Gastroesophageal sphincter (tissue), 4 donors: ENCODE measurements around the gene SGO2. TPM values are rescaled to one million over a fixed set of nuclear protein-coding genes. Genes with fewer than 3 reads are reported as not detected.

Experiments
- ATAC-seq: fragments of 150-250 bp; one replicate; pipeline ENCODE4 v1.9.1; 2016; ENCODE audit warnings: mild to moderate bottlenecking, moderate library complexity
- H3K27ac ChIP-seq, 4 donors: fragments of 200-600 bp; sonication (generic) in 3 of 4; 1 replicate in 3 of 4; 2 replicates in 1 of 4; pipeline ENCODE4 v1.5.1; 2016 to 2019
- H3K27me3 ChIP-seq: fragments of 200-600 bp; sonication (generic); one replicate; pipeline ENCODE4 v1.5.1; 2019
- H3K36me3 ChIP-seq, 2 donors: fragments of 200-600 bp; sonication (generic); one replicate each; pipeline ENCODE4 v1.5.1; 2019; ENCODE audit warnings: control low read depth in 1 of 2
- H3K4me1 ChIP-seq, 3 donors: fragments of 200-600 bp; sonication (generic); 1 replicate in 2 of 3; 2 replicates in 1 of 3; pipeline ENCODE4 v1.5.1; 2016 to 2019; ENCODE audit warnings: control low read depth in 2 of 3
- H3K4me3 ChIP-seq, 2 donors: fragments of 200-600 bp; sonication (generic); one replicate each; pipeline ENCODE4 v1.5.1; 2019; ENCODE audit warnings: mild to moderate bottlenecking in 1 of 2, moderate library complexity in 1 of 2
- H3K9me3 ChIP-seq, 3 donors: fragments of 200-600 bp; sonication (generic); one replicate each; pipeline ENCODE4 v1.5.1; 2017 to 2019; ENCODE audit warnings: control low read depth in 2 of 3
- EP300 ChIP-seq: sonication (generic); formaldehyde crosslinking; IDR thresholded peaks from one replicate; pipeline ENCODE4 v1.6.1; 2017; ENCODE audit warnings: antibody characterized with exemption, mild to moderate bottlenecking
- POLR2A ChIP-seq, 2 donors: fragments of 450-650 bp; IDR thresholded peaks; one replicate each; pipeline ENCODE4 v1.6.1; 2017; ENCODE audit warnings: antibody characterized with exemption in 2 of 2, mild to moderate bottlenecking in 2 of 2, moderate library complexity in 1 of 2
- POLR2AphosphoS5 ChIP-seq: sonication (generic); formaldehyde crosslinking; IDR thresholded peaks from one replicate; pipeline ENCODE4 v1.6.1; 2017; ENCODE audit warnings: antibody characterized with exemption
- WGBS, 2 donors: methylation state at CpG; one replicate each; pipeline ENCODE4 v1.1.5; 2018; ENCODE audit warnings: low coverage in 1 of 2; 5-methylcytosine and 5-hydroxymethylcytosine counted together
- total RNA-seq, 4 donors: library from RNA; depleted of rRNA; stranded (reverse); fragments of >200 nt; gene quantifications; one replicate each; pipeline ENCODE4 v1.1.0, GENCODE V29; 2016
- TF ChIP-seq, protein P1 (sequence below), 4 experiments: fragments of 200-600 bp in 2 of 4; fragments of 450-650 bp in 2 of 4; sonication (generic) in 1 of 4; IDR thresholded peaks; one replicate each; pipeline ENCODE4 v1.5.1; 2017 to 2019; ENCODE audit warnings: antibody characterized with exemption in 4 of 4, mild to moderate bottlenecking in 2 of 4, moderate library complexity in 2 of 4

SGO2 gene
- total RNA-seq, 4 donors from 2014 or later = 0.62 to 1.8 (median 1.4) TPM

GRCh38 chr2:200592406-200593075 lies 66.5 kb downstream of the SGO2 start:
- Histone ChIP-seq H3K27me3 (no peaks in the 10 kb centered on the region), H3K4me1 (peaks cover 0 to 7% (median 0%) of the 10 kb centered on the region in 3 donors), H3K4me3 (no peak overlapping the region), H3K36me3 (peaks cover 0 to 29% of the 10 kb centered on the region in 2 donors), H3K27ac (no peak overlapping the region), H3K9me3 (no peaks in the 10 kb centered on the region)
- 36% methylated on average over 1 of the region's 1 CpG; no CpG with 5 or more reads in 1 of the 2 donors for WGBS, 2 donors
- no peak for ATAC-seq
- no peak for TF ChIP-seq POLR2AphosphoS5
- TF ChIP-seq, protein P1, sequence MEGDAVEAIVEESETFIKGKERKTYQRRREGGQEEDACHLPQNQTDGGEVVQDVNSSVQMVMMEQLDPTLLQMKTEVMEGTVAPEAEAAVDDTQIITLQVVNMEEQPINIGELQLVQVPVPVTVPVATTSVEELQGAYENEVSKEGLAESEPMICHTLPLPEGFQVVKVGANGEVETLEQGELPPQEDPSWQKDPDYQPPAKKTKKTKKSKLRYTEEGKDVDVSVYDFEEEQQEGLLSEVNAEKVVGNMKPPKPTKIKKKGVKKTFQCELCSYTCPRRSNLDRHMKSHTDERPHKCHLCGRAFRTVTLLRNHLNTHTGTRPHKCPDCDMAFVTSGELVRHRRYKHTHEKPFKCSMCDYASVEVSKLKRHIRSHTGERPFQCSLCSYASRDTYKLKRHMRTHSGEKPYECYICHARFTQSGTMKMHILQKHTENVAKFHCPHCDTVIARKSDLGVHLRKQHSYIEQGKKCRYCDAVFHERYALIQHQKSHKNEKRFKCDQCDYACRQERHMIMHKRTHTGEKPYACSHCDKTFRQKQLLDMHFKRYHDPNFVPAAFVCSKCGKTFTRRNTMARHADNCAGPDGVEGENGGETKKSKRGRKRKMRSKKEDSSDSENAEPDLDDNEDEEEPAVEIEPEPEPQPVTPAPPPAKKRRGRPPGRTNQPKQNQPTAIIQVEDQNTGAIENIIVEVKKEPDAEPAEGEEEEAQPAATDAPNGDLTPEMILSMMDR (IDR thresholded peaks at IDR 0.05) = no peak
- no peak for TF ChIP-seq POLR2A (IDR thresholded peaks at IDR 0.05)
- TF ChIP-seq EP300 = no peak

- no peak for ATAC-seq
- Histone ChIP-seq H3K27ac (no peak overlapping the region), H3K9me3 (no peaks in the 10 kb centered on the region), H3K36me3 (peaks cover 0 to 40% of the 10 kb centered on the region in 2 donors), H3K4me3 (no peak overlapping the region), H3K27me3 (no peaks in the 10 kb centered on the region), H3K4me1 (peaks cover 0 to 7% (median 0%) of the 10 kb centered on the region in 3 donors)
- no peak for TF ChIP-seq POLR2AphosphoS5
- TF ChIP-seq, protein P1 (IDR thresholded peaks at IDR 0.05) = no peak
- TF ChIP-seq POLR2A (IDR thresholded peaks at IDR 0.05) = no peak
- TF ChIP-seq EP300 = no peak
- WGBS, 2 donors = 60% methylated on average over 1 of the region's 1 CpG; no CpG with 5 or more reads in 1 of the 2 donors
Measured at GRCh38 chr2:200593905-200594304, 67.9 kb downstream of the SGO2 start.

- Histone ChIP-seq H3K36me3 (peaks cover 0 to 57% of the 10 kb centered on the region in 2 donors), H3K4me3 (no peak overlapping the region), H3K9me3 (no peaks in the 10 kb centered on the region), H3K27me3 (no peaks in the 10 kb centered on the region), H3K27ac (no peak overlapping the region), H3K4me1 (peaks cover 0 to 3% (median 0%) of the 10 kb centered on the region in 3 donors)
- TF ChIP-seq EP300 = no peak
- TF ChIP-seq, protein P1 (IDR thresholded peaks at IDR 0.05) = no peak
- TF ChIP-seq POLR2AphosphoS5 = no peak
- TF ChIP-seq POLR2A (IDR thresholded peaks at IDR 0.05) = no peak
- WGBS, 2 donors = 71 to 92% methylated on average over 2 of the region's 3 CpGs
- no peak for ATAC-seq
Measured at GRCh38 chr2:200595913-200596312, 69.9 kb downstream of the SGO2 start.

- H3K36me3 ChIP-seq = peaks cover 0 to 60% of the 10 kb centered on the region in 2 donors
- no peak for TF ChIP-seq EP300
- TF ChIP-seq, protein P1 (IDR thresholded peaks at IDR 0.05) = no peak
- no peak for TF ChIP-seq POLR2A (IDR thresholded peaks at IDR 0.05)
- TF ChIP-seq POLR2AphosphoS5 = no peak
- no peak overlapping the region for H3K4me3 ChIP-seq
- H3K9me3 ChIP-seq = no peaks in the 10 kb centered on the region
- 57 to 59% methylated on average over 2 to 3 of the region's 5 CpGs for WGBS, 2 donors
- H3K4me1 ChIP-seq = no peaks in the 10 kb centered on the region
- H3K27me3 ChIP-seq = no peaks in the 10 kb centered on the region
- no peak for ATAC-seq
- H3K27ac ChIP-seq = no peak overlapping the region
Measured at GRCh38 chr2:200596774-200597570, 71.0 kb downstream of the SGO2 start.
